Breast epithelium (tissue), 3 donors: ENCODE data around the gene SEMA4D.

Source experiments
- CTCF ChIP-seq, 3 donors: fragments of 450-650 bp; IDR thresholded peaks; one replicate each; pipeline ENCODE4 v1.5.1; 2016 to 2017; ENCODE audit warnings: antibody characterized with exemption in 3 of 3, mild to moderate bottlenecking in 3 of 3, moderate library complexity in 3 of 3
- POLR2A ChIP-seq: fragments of 450-650 bp; IDR thresholded peaks from one replicate; pipeline ENCODE4 v1.6.1; 2016; ENCODE audit warnings: antibody characterized with exemption, mild to moderate bottlenecking, moderate library complexity
- POLR2AphosphoS5 ChIP-seq, 3 donors: sonication (generic); formaldehyde crosslinking; IDR thresholded peaks; one replicate each; pipeline ENCODE4 v1.6.1; 2017; ENCODE audit warnings: antibody characterized with exemption in 3 of 3

- TF ChIP-seq CTCF (IDR thresholded peaks at IDR 0.05): no peak
- no peak for TF ChIP-seq POLR2AphosphoS5 (IDR thresholded peaks at IDR 0.05)
- no peak for TF ChIP-seq POLR2A
Observed at GRCh38 chr9:89536145-89536574, 38.2 kb upstream of the SEMA4D start.
